Measurements from ENCODE around the gene PRG2.

DNA sequence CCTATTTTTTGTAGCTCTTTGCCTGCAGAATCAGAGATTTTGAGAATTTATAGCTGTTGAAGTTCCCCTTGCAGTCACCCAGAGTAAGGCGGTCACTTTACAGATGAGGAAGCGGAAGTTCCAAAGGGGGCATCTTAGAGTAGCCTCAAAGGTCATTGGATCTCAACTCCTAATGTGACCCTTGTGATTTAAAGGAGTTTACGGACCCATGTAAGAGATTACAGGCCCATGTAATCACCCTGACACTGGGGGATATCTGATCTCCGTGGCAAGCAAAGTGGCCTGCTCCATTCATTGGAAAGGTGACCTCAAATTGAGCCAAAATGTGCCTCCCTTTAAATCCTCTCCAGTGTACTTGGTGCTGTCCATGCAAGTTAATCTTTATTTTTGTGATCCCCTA lies 36.6 kb downstream of the PRG2 start:
- TF ChIP-seq CTCF (conservative IDR thresholded peaks at IDR 0.05) (no peak), EZH2 (IDR thresholded peaks at IDR 0.05; ENCODE audit: low read depth) (no peak)
